HG03064 (cell line): ENCODE data around the gene SPACA5B.
"Not testable (repeated sequence)": the region's sequence is repeated elsewhere in the genome, so short reads cannot be mapped to it uniquely, and the experiment has no call there.

Experiments used
- ATAC-seq: cut with Tn5 transposase; IDR thresholded peaks from one replicate; pipeline ENCODE4 v1.9.1; 2021; ENCODE audit warnings: low read depth; ENCODE audit not compliant: unreplicated experiment

SPACA5B gene

DNA sequence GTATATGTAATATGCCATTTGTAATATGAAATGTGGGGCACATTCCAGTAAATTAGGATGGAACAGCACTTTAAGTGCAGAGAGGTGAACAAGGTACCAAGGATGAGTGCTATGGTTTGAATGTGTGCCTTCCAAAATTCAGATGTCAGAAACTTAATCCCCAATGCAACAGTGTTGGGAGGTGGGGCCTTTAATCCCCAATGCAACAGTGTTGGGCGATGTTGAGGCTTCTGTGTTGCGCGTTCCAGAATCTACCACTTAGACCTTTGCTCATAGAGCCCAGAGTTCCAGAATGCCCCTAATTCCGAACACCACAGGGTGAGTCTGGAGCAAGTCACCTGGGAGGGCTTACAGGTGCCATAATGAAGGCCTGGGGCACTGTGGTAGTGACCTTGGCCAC lies at the start of gene SPACA5B:
Gene SPACA5B (plus strand): TSS at position 301 of the 400 bp plus-strand sequence. CDS start 62 bp downstream, at position 363.
- ATAC-seq = not testable (repeated sequence)

DNA sequence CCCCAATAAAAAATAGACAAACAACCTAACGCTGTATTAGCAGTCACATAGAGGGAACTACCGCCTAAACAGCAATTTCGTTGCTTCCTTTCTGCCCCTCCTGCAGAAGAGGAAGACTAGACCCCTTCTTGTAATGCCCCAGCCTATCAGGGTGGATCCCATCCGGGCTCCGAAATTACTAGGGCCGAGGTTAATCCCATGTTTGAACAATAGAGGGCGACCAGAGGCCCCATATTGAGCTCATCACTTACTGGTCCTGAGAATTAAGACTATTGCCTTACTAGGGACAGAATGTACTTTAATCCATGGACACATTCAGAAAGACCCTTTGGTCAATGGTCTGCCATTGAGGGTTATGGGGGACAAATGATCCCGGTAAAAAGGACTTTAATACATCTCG lies 47.2 kb upstream of the SPACA5B start:
- ATAC-seq = no peak

DNA sequence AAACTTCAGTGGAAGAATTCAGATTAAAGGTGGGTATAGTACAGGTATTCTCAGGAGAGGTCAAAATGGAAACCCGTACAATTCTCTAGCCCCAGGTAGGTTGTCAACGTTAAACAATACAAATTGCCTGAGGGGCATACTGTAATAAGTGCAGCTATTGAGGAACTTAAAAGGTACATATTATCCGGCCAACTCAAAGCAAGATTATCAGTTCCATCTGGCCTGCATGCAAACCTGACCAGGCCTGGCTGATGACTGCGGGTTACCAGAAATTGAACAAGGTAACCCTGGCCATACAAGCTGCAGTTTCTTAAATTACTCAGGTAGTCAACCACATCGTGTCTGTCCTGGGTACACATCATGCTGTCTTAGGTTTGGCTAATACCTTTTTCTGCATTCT lies 46.7 kb upstream of the SPACA5B start:
- ATAC-seq = no peak

DNA sequence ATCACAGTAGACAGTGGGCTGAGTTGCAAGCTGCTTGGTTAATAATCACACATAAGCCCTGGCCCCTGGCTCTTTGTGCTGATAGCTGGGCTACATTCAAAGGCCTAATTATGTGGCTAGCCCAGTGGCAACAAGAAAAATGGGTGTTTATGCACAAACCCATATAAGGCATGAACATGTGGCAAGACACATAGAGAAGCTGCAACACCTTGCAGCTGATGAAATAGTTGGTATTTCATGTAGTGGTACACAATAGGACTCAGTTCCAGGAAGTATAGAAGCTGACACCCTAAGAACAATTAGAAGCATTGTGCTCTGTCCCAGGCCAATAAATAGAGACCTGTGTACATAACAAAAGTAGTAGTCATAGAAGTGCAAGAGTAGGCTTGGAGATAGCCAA lies 44.3 kb upstream of the SPACA5B start:
- ATAC-seq = no peak

DNA sequence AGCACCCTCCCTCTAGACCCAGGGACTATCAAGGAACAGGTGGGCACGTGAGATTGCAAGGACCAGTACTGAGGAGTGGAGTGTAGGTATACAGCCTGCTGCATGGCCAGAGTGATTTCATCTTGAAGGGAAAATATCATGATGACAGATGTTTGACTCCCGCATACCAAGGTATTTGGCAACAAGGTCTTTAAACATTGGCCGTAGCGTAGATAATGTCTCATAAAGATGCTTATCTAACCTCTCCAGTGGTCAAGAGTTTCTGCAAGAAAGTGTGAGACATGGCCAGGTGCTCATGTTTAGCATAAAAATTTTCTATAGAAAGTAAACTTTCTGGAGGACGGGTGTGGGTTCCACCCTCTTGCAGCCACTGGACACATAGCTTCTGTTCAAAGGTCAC lies 40.3 kb upstream of the SPACA5B start:
- no peak for ATAC-seq

DNA sequence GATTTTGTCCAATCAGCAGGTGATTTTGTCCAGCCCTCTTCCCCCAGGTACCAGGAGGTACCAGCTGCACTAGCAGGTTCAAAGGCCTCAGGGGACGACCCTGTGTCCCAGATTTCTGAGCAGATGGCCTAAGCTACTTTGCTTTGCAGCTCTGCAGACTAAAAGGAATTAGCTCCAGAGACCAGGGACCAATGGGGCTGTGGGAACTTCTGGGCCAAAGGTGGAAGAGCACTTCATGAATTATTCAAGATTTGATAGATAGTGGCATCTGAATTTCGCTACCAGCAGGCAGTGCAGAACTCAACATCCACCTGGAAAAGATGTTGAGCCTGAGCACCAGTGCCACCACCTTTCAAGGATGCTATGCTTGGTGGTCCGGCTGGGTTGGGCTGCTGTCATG lies 37.9 kb upstream of the SPACA5B start:
- not testable (repeated sequence) for ATAC-seq

DNA sequence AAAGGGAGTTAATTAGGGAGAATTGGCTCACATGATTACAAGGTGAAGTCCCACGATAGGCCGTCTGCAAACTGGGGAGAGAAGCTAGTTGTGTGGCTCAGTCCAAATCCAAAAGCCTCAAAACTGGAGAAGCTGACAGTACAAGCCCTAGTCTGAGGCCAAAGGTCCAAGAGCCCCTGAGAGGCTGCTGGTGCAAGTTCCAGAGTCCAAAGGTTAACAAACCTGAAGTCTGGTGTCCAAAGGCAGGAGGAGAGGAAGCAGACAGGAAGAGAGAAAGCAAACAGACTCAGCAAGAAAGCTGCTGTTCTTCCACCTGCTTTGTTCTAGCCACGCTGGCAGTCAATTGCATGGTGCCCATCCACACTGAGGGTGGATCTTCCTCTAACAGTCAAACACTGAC lies 29.0 kb upstream of the SPACA5B start:
- no peak for ATAC-seq

DNA sequence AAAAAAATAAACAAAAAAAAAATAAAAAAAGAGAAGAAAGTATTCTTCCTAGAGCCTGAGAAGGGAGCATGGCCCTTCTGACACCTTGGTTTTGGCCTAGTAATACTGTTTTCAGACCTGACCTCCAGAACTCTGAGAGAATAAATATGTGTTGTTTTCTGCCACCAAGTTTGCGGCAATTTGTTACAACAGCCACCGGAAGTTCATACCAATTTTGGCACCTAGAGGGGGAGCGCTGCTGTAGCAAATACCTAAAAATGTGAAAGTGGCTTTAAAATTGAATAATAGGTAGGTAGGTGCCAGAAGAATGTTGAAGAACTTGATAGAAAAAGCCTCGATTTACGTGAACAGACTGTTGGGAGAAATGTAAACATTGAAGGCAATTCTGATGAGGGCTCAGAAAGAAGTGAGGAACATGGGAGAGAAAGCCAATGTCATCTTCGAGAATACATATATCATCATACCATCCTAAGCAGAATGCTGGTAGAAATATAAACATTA lies 27.5 kb upstream of the SPACA5B start:
- no peak for ATAC-seq

DNA sequence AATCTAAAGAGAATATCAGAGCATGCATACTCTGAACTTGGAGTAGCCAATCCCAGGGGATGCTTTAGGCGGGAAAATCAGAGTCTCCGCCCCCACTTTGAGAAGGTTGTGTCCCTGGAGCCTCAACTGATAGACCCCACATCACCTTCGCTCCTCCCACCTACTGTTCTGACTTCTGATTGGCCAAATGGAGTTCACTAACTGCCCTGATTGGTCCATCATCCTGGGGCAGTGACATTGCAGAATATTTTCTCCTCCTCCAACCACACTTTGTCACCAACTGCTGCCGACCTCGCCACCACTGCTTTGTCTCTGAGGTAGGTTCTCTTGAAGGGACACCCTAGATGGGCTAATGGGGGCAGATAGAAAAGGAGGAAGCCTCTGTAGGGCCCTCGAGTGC lies 22.7 kb upstream of the SPACA5B start:
- no peak for ATAC-seq

DNA sequence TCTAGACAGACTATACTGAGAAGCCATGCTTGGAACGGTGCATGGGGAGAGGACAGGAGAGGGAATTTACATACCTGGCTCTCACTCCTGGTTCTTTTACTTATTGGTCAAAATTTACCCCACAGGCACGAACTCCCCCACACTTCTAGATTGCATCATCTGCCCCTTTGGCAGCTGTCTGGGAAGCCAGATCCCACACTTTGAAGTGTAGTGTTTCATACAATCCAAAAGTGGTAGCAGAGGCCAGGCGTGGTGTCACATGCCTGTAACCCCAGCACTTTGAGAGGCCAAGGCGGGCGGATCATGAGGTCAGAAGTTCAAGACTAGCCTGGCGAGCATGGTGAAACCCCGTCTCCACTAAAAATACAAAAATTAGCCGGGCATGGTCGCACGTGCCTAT lies 5.1 kb upstream of the SPACA5B start:
- not testable (repeated sequence) for ATAC-seq

DNA sequence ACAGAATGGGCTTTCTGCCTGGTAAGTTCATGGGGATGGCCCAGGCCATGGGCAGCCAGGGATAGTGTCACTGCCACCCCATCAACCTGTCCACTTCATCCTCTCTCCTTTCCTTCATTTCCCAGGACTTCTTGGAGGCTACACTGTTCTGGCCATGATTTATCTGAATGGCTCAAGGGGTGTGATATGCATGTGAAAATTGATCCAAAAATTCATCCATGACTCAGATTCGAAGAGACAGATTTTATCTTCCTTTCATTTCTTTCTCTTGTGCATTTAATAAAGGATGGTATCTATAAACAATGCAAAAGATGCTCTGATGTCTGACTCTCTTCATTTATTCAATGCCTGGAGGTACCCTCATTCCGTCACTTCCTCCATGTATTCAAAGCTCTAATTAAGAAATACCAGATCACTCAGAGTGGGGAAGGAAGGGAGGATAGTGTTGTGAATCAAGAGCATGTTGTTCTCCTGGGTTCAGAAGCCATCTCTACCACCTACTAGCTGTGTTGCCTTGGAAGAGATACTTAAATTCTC lies 1.9 kb downstream of the SPACA5B start:
- not testable (repeated sequence) for ATAC-seq

DNA sequence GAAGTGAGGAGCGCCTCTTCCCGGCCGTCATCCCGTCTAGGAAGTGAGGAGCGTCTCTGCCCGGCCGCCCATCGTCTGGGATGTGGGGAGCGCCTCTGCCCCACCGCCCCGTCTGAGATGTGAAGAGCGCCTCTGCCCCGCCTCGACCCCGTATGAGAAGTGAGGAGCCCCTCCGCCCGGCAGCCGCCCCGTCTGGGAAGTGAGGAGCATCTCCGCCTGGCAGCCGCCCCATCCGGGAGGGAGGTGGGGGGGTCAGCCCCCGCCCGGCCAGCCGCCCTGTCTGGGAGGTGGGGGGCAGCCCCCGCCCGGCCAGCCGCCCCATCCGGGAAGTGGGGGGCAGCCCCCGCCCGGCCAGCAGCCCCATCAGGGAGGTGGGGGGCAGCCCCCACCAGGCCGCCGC lies 8.7 kb downstream of the SPACA5B start:
- ATAC-seq = not testable (repeated sequence)

DNA sequence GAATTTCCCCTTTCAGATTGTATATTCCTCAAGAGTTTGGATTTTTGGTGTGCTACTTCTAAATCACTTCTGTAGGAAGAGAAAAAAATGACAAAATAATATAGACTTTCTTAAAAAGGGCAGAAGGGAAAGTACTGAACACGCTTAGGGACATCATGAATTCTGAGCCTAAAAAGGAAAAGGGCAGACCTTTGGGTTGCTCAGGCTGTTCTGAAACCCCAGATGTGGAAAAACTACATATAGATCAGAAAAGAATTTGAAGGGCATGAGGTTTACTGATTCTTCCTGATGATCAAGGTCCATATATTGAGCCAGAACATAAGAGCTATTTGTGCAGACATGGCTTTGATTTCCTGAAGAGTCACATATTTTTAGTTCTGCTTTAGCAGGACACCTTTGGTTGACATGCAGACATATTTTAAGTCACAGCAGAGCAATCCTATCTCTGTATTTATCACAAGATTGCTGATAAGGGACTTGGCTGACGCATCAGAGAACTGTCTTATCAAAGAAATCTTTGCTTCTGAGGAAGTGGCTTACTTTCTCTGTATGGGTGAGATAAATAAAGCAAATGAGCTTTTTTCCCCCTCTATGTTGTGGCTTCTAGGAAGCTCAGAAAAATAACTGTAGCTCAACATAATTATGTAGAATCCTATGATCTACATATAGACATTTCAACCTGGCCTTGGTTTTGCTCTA lies 11.5 kb downstream of the SPACA5B start:
- ATAC-seq = not testable (repeated sequence)

DNA sequence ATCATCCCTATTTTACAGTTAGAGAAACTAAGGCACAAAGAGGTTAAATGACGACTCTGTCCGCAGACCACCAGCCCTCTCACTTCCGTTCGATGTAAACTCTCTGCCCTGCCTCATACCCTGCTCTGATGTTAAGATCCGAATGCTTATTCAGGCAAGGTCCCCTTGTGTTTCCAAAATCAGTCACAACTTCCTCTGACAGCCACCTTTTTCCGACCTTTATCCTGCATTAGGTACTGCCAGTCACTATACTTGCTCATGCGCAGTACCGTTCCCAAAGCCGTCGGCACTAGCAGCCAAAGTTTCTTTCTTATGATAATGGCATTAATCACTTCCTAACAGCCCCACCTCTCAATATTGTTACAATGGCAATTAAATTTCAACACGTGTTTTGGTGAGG lies 12.3 kb downstream of the SPACA5B start:
- ATAC-seq = not testable (repeated sequence)

DNA sequence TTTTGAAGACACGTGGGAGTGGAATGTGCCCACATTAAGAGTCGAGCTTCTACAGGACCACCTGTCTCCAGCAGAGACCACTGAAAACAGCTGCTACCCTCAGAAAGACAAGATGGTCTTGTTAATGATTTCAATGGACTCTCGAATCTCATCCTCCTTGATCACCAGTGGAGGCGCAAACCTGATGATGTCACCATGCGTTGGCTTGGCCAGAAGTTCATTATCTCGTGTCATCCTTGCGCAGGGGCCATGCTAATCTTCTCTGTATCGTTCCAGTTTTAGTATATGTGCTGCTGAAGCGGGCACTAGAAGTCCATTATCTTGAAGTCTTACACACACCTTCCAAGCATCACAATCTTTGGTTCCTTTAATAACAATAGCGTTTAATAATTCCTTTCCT lies 23.3 kb downstream of the SPACA5B start:
- no peak for ATAC-seq

DNA sequence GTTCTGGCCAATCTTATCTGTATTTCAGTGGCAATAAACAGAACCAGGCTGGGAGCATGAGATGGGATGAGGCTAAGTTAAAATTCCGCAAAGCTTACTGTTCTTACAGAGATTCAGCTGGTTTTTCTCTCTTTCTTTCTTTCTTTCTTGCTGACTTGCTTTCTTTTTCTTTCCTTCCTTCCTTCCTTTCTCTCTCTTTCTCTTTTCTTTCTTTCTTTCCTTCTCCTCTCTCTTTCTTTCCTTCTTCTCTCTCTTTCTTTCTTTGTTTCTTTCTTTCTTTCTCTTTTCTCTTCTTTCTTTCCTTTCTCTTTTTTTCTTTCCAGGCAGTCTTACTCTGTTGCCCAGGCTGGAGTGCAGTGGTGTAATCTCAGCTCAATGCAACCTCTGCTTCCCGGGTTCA lies 24.4 kb downstream of the SPACA5B start:
- no peak for ATAC-seq

DNA sequence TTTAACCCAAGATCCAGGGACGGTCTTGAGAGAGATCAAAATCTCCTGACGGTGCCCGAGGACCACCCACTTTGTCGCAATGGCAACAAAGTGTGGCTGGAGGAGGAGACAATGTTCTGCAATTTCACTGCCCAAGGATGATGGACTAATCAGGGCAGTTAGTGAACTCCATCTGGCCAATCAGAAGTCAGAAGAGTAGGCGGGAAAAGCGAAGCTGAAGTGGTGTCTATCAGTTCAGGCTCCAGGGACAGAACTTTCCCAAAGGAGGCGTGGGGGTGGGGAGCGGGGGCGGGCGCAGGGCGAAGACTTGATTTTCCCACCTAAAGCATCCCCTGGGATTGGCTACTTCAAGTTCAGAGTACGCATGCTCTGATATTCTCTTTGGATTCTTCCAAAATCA lies 25.6 kb downstream of the SPACA5B start:
- ATAC-seq = no peak

DNA sequence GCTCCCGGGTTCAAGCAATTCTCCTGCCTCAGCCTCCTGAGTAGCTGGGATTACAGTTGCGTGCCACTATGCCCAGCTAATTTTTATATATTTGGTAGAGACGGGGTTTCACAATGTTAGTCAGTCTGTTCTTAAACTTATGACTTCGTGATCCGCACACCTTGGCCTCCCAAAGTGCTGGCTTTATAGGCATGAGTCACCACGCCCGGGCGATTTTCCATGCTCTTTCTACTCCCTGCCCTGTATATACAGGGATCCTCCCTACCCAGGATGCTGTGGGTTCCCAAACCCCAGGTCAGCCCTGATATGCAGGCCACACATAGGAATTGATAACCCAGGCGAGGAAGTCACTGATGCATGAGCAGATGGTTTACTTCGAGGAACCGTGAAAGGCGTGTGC lies 34.8 kb downstream of the SPACA5B start:
- no peak for ATAC-seq

DNA sequence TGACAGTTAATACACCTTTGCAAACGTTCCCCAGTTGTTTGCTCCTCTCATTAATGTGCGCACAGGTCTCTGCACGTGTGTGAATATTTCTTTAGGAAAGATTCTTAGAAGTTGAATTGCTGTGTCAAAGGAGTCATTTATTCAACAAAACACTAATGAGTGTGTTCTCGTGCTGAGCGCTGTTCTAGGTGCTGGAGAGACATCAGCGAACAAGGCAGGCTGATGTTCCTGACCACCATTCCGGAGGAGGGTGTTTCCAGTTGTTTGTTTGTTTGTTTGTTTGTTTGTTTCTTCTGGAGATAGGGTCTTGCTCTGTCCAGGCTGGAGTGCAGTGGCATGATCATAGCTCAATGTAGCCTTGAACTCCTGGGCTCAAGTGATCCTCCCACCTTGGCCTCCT lies 35.9 kb downstream of the SPACA5B start:
- ATAC-seq = not testable (repeated sequence)

DNA sequence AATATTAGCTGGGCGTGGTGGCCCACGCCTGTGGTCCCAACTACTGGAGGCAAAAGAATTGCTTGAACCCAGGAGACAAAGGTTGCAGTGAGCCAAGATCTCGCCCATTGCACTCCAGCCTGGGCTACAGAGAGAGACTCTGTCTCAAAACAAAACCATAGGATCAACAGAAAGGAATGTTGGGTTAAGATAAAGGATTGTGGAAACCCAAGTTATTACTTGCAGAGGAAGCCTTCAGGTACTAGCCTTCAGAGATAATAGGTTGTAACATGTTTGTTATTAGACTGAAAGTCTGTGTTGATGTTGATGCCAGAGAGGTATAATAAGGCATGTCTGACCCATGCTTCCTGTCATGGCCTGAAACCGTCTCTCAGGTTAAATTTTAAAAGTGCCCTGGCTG lies 49.3 kb downstream of the SPACA5B start:
- ATAC-seq = no peak

DNA sequence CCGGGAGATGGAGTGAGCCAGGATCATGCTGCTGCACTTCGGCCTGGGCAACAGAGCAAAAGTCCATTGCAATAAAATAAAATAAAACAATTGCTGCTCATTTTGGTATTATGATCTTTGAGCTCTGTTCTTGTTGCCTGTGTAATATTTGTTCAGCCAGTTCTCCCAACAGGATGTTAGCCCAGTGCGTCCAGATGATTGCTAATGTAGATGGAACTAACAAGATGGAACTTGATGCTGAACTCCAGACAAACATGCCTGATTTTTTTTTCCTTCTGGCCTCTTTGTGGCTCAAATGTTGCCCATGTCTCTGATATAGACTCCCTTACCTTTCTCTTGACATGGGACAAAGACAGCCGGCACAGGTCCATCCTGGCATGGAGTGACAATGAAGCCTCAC lies 50.4 kb downstream of the SPACA5B start:
- ATAC-seq = no peak

DNA sequence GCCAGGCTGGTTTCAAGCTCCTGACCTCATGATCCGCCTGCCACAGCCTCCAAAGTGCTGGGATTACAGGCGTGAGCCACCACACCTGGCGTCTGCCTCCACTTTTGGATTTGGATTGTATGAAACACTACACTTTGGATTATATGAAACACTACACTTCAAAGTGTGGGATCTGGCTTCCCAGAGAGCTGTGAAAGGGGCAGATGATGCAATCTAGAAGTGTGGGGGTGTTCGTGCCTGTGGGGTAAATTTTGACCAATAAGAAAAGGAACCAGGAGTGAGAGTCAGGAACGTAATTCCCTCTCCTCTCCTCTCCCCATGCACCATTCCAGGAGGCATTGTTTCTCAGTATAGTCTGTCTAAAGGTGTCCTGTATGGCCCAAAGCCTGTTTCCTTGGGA lies 51.5 kb downstream of the SPACA5B start:
- not testable (repeated sequence) for ATAC-seq
